H9 (cell line): ENCODE data around the gene RNF130. TPM values are rescaled to one million over a fixed set of nuclear protein-coding genes. Genes with fewer than 3 reads are reported as not detected.

Experiments
- DNase-seq: peaks from one replicate; pipeline ENCODE4 v3.0.0-alpha.2; 2017
- H2AFZ ChIP-seq: one replicate; pipeline ENCODE4 v1.6.1; 2013; ENCODE audit warnings: mild to moderate bottlenecking, low read length, control low read depth, moderate library complexity
- H2AK5ac ChIP-seq: 2 replicates; pipeline ENCODE4 v1.6.1; 2013; ENCODE audit warnings: low read length, control low read depth, mixed read lengths; ENCODE audit not compliant: insufficient read length
- H2BK120ac ChIP-seq: one replicate; pipeline ENCODE4 v1.6.1; 2013; ENCODE audit warnings: low read depth, mild to moderate bottlenecking, low read length, control low read depth, inconsistent platforms; ENCODE audit not compliant: poor library complexity, severe bottlenecking
- H2BK12ac ChIP-seq: 2 replicates; pipeline ENCODE4 v1.6.1; 2013; ENCODE audit warnings: low read length, control low read depth, mixed read lengths, low read depth; ENCODE audit not compliant: insufficient read length
- H2BK15ac ChIP-seq: 2 replicates; pipeline ENCODE4 v1.6.1; 2013; ENCODE audit warnings: low read depth, low read length, control low read depth
- H2BK20ac ChIP-seq: one replicate; pipeline ENCODE4 v1.6.1; 2013; ENCODE audit warnings: low read depth, mild to moderate bottlenecking, low read length, control low read depth, inconsistent platforms; ENCODE audit not compliant: poor library complexity, severe bottlenecking
- H2BK5ac ChIP-seq: 2 replicates; pipeline ENCODE4 v1.6.1; 2013; ENCODE audit warnings: low read length, control low read depth, mixed read lengths; ENCODE audit not compliant: insufficient read length
- H3K14ac ChIP-seq: 2 replicates; pipeline ENCODE4 v1.6.1; 2013; ENCODE audit warnings: low read length, control low read depth; ENCODE audit not compliant: insufficient read depth
- H3K18ac ChIP-seq: 2 replicates; pipeline ENCODE4 v1.6.1; 2013; ENCODE audit warnings: low read depth, mild to moderate bottlenecking, mixed read lengths, low read length, control low read depth; ENCODE audit not compliant: insufficient read length
- H3K23ac ChIP-seq: 2 replicates; pipeline ENCODE4 v1.6.1; 2013; ENCODE audit warnings: low read length, control low read depth, mixed read lengths, low read depth; ENCODE audit not compliant: insufficient read length
- H3K23me2 ChIP-seq: 2 replicates; pipeline ENCODE4 v1.6.1; 2013; ENCODE audit warnings: low read depth, mild to moderate bottlenecking, mixed read lengths, low read length, control low read depth; ENCODE audit not compliant: insufficient read length, poor library complexity, severe bottlenecking
- H3K27ac ChIP-seq: 2 replicates; pipeline ENCODE4 v1.5.1; 2013; ENCODE audit warnings: low read length, control low read depth, mixed read lengths, low read depth; ENCODE audit not compliant: insufficient read length
- H3K27me3 ChIP-seq: 2 replicates; pipeline ENCODE4 v1.6.1; 2013; ENCODE audit warnings: low read length, control low read depth, inconsistent platforms; ENCODE audit not compliant: insufficient read depth
- H3K4ac ChIP-seq: 2 replicates; pipeline ENCODE4 v1.6.1; 2013; ENCODE audit warnings: low read depth, mild to moderate bottlenecking, control low read depth, inconsistent platforms, low read length, moderate library complexity
- H3K4me1 ChIP-seq: 2 replicates; pipeline ENCODE4 v1.6.1; 2013; ENCODE audit warnings: low read length, control low read depth, inconsistent platforms; ENCODE audit not compliant: insufficient read depth
- H3K4me2 ChIP-seq: 2 replicates; pipeline ENCODE4 v1.6.1; 2013; ENCODE audit warnings: low read length, control low read depth, mixed read lengths; ENCODE audit not compliant: insufficient read length, insufficient read depth
- H3K56ac ChIP-seq: 2 replicates; pipeline ENCODE4 v1.6.1; 2013; ENCODE audit warnings: low read depth, mild to moderate bottlenecking, mixed read lengths, low read length, control low read depth; ENCODE audit not compliant: insufficient read length
- H3K79me1 ChIP-seq: 2 replicates; pipeline ENCODE4 v1.6.1; 2013; ENCODE audit warnings: low read depth, mild to moderate bottlenecking, moderate library complexity, low read length, control low read depth, inconsistent platforms; ENCODE audit not compliant: insufficient read depth, poor library complexity, severe bottlenecking
- H3K79me2 ChIP-seq: 2 replicates; pipeline ENCODE4 v1.6.1; 2013; ENCODE audit warnings: low read length, control low read depth, inconsistent platforms; ENCODE audit not compliant: insufficient read depth
- H3K9ac ChIP-seq: 2 replicates; pipeline ENCODE4 v1.6.1; 2013; ENCODE audit warnings: low read length, control low read depth, mixed read lengths; ENCODE audit not compliant: insufficient read length; ENCODE audit errors: extremely low read depth
- H3K9me3 ChIP-seq: one replicate; pipeline ENCODE4 v1.6.1; 2013; ENCODE audit warnings: low read depth, low read length, inconsistent platforms; ENCODE audit not compliant: control insufficient read depth
- H3T11ph ChIP-seq: one replicate; pipeline ENCODE4 v1.6.1; 2013; ENCODE audit warnings: mild to moderate bottlenecking, low read length, control low read depth, inconsistent platforms
- H4K20me1 ChIP-seq: one replicate; pipeline ENCODE4 v1.6.1; 2013; ENCODE audit not compliant: control insufficient read depth, insufficient read length, insufficient read depth
- H4K5ac ChIP-seq: 2 replicates; pipeline ENCODE4 v1.6.1; 2013; ENCODE audit warnings: low read depth, mild to moderate bottlenecking, mixed read lengths, low read length, control low read depth; ENCODE audit not compliant: insufficient read length
- H4K8ac ChIP-seq: replicated peaks from 2 replicates; pipeline ENCODE4 v1.6.1; 2013; ENCODE audit warnings: low read length, control low read depth, mixed read lengths, low read depth; ENCODE audit not compliant: insufficient read length
- H4K91ac ChIP-seq: 2 replicates; pipeline ENCODE4 v1.6.1; 2013; ENCODE audit warnings: low read depth, mild to moderate bottlenecking, moderate library complexity, mixed read lengths, low read length, control low read depth; ENCODE audit not compliant: insufficient read length
- H3K27ac Mint-ChIP-seq, 3 experiments: 2 replicates in 2 of 3; 3 replicates in 1 of 3; pipeline ENCODE4 v1.8.0; 2020 to 2021; ENCODE audit warnings: mixed read lengths in 3 of 3, mild to moderate bottlenecking in 1 of 3, moderate library complexity in 1 of 3
- H3K27me3 Mint-ChIP-seq: 2 replicates; pipeline ENCODE4 v1.8.0; 2021; ENCODE audit warnings: low read depth, mild to moderate bottlenecking, moderate library complexity, mixed read lengths
- H3K36me3 Mint-ChIP-seq, 3 experiments: 2 replicates in 2 of 3; 3 replicates in 1 of 3; pipeline ENCODE4 v1.8.0; 2020 to 2021; ENCODE audit warnings: low read depth in 3 of 3, mixed read lengths in 3 of 3; ENCODE audit not compliant: insufficient read depth in 1 of 3
- H3K4me1 Mint-ChIP-seq, 2 experiments: 2 replicates each; pipeline ENCODE4 v1.8.0; 2020; ENCODE audit warnings: mixed read lengths in 2 of 2
- H3K4me3 Mint-ChIP-seq, 2 experiments: 2 replicates in 1 of 2; 3 replicates in 1 of 2; pipeline ENCODE4 v1.8.0; 2020 to 2021; ENCODE audit warnings: mild to moderate bottlenecking in 2 of 2, mixed read lengths in 2 of 2, moderate library complexity in 1 of 2
- H3K9me3 Mint-ChIP-seq, 2 experiments: 2 replicates in 1 of 2; 3 replicates in 1 of 2; pipeline ENCODE4 v1.8.0; 2020; ENCODE audit warnings: mild to moderate bottlenecking in 2 of 2, mixed read lengths in 2 of 2, moderate library complexity in 1 of 2
- CTCF ChIP-seq: fragments of 200-600 bp; sonication (generic); conservative IDR thresholded peaks from 3 replicates; pipeline ENCODE4 v1.8.0; 2021; ENCODE audit warnings: antibody characterized with exemption, mild to moderate bottlenecking
- WGBS: extraction: QIAGEN DNeasy Blood & Tissue Kit; methylation state at CpG from one replicate; pipeline ENCODE4 v1.1.7; 2013; ENCODE audit warnings: missing lambda C conversion rate, low lambda C conversion rate, mixed read lengths; ENCODE audit not compliant: insufficient read length; ENCODE audit errors: extremely low coverage; 5-methylcytosine and 5-hydroxymethylcytosine counted together
- total RNA-seq: library from RNA; stranded (reverse); gene quantifications from 2 replicates; pipeline ENCODE4 v1.2.1, GENCODE V29; 2021

RNF130 gene
- total RNA-seq, 1 experiment from 2014 or later = 80.0 TPM

DNA sequence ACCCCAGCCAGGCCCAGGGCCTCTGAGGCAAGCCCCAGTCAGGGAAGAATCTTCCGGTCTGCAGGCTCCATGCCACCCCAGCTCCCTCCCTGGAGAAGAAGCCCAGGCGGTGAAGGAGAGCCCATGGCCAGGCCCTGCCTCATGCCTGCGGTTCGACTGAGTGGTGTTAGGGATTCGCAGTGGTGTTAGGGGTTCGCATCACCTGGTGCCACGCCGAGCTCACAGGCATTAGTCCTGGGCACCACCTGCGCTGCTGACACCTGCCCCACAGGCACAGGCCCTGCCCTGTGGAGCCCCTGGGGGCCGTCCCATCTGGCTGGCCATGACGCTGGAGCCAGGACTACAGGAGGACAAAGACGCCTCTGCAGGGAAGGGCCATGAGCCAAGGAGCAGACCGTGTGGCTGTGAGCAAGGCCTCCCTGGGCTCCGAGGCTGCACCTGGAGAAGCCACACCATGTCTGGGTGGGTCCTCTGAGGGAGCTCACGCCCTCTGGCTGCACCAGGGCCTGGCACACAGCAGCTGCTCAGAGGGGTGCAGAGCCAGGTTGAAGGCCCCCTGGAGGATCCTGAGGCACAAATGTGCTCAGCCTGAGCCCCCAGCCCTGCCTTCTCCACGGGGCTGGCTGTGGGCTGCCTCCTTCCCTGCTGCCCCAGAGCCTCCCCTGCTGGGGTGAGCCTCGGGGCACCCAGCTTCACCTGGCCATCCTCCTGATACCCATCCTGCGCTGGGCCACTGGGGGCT is 27.6 kb upstream of the RNF130 start:
- H3K27me3 Mint-ChIP-seq = peaks cover 7% of the 10 kb centered on the region
- no CpG with 5 or more reads among the region's 18 CpGs for whole genome bisulfite sequencing
- H3K4me1 Mint-ChIP-seq = 0 out of 4 replicates have a peak, but pooled peaks cover 0 to 2% of the 10 kb centered on the region in 2 experiments

More for the DNA sequence above, 27.6 kb upstream of the RNF130 start:
- H3K9ac ChIP-seq = no peak overlapping the region
- no peak overlapping the region for H2BK15ac ChIP-seq
- DNase-seq = no peak
- no peak overlapping the region for H4K5ac ChIP-seq
- H2AK5ac ChIP-seq = no peak overlapping the region
- no peak overlapping the region for H2BK12ac ChIP-seq
- no peak overlapping the region for H3K18ac ChIP-seq
- no peaks in the 10 kb centered on the region for H3K79me1 ChIP-seq
- H3K56ac ChIP-seq = no peak overlapping the region
- no peaks in the 10 kb centered on the region for H3K27me3 ChIP-seq
- H4K20me1 ChIP-seq = no peaks in the 10 kb centered on the region
- no peaks in the 10 kb centered on the region for H3K9me3 ChIP-seq
- peaks cover 2% of the 10 kb centered on the region for H3K23me2 ChIP-seq
- H3K79me2 ChIP-seq = no peaks in the 10 kb centered on the region
- no peak overlapping the region for H2BK5ac ChIP-seq
- H3K4me1 ChIP-seq = no peaks in the 10 kb centered on the region
- H3K27ac ChIP-seq = no peak overlapping the region
- no peak overlapping the region for H2BK20ac ChIP-seq
- H3K14ac ChIP-seq = peak overlapping the region; percentile 42
- no peak overlapping the region for H2BK120ac ChIP-seq
- no peak overlapping the region for H2AFZ ChIP-seq
- H4K8ac ChIP-seq = no peak overlapping the region
- Mint-ChIP-seq H3K4me3 (no peak overlapping the region), H3K27ac (no peak overlapping the region), H3K9me3 (peaks cover 0 to 3% of the 10 kb centered on the region in 2 experiments; a peak in 3 of 5 replicates), H3K36me3 (peaks cover 0 to 11% (median 0%) of the 10 kb centered on the region in 3 experiments; a peak in 3 of 7 replicates)
- H4K91ac ChIP-seq = no peak overlapping the region
- H3T11ph ChIP-seq = no peak overlapping the region
- no peak for TF ChIP-seq CTCF
- no peak overlapping the region for H3K23ac ChIP-seq
- H3K4me2 ChIP-seq = no peak overlapping the region
- no peak overlapping the region for H3K4ac ChIP-seq
